Stimulated activated CD4-positive, alpha-beta T cell treated with anti-CD3 and anti-CD28 coated beads, Interleukin-12 subunit alpha, Interleukin-12 subunit beta, amount 100 ng/mL, for 24 hours (primary cell): ENCODE results near the gene EIF4E2.
"Not testable (repeated sequence)": the region's sequence is repeated elsewhere in the genome, so short reads cannot be mapped to it uniquely, and the experiment has no call there.

Experiments
- DNase-seq, 2 experiments: peaks; one replicate each; pipeline ENCODE4 v3.0.0-alpha.2; 2020; ENCODE audit warnings: low read depth in 2 of 2

Gene EIF4E2

DNA sequence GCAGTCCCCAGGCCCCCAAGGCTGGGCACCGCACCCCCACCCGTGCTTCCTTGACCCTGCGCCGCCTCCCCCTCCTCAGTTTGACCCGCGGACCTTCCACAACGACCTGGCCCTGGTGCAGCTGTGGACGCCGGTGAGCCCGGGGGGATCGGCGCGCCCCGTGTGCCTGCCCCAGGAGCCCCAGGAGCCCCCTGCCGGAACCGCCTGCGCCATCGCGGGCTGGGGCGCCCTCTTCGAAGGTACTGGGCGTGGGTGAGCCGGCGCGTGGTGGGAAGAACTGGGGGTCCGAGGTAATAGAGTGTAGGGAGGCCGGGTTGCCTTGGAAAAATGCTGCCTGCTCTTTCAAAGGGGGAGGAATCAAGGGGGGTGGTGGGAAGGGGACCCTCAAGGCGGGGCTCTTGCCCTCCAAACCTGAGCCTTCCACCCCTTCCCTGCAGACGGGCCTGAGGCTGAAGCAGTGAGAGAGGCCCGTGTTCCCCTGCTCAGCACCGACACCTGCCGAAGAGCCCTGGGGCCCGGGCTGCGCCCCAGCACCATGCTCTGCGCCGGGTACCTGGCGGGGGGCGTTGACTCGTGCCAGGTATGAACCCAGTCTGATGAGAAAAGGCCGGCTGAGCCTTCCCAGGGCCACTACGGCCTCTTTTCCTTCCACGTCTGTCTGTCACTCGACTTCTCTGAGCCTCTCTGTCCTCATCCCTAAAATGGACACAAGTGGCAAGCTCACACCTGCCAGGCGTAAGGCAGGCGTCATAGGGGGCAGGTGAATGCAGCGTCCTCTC, 27.7 kb upstream of the EIF4E2 start:
- DNase-seq: no peak

GRCh38 chr2:232523402-232523681, 27.1 kb upstream of the EIF4E2 start:
- DNase-seq: no peak

- peak in 1 of 2 experiments; percentile 43 for DNase-seq
Observed at GRCh38 chr2:232523682-232524597, 26.5 kb upstream of the EIF4E2 start.

DNA sequence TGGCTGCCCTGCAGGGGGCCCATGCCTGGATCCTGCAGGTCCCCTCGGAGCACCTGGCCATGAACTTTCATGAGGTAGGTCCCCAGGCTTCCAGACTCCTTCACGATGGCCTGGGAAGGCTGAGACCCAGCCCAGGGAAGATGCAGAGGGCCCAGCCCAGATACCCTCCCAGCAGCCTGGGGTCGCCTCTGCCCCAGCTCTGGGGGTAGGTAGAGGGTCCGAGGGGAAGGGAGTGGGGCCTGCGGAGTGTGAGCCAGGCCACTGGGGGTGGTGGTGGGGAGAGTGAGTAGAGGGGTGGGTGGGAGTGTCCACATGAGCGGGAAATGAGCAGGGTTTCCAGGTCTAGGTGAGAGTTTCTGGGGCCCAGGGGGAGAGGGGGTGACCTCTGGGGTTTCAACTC, 25.7 kb upstream of the EIF4E2 start:
- no peak for DNase-seq

GRCh38 chr2:232525199-232525598, 25.3 kb upstream of the EIF4E2 start:
- DNase-seq: no peak

DNA sequence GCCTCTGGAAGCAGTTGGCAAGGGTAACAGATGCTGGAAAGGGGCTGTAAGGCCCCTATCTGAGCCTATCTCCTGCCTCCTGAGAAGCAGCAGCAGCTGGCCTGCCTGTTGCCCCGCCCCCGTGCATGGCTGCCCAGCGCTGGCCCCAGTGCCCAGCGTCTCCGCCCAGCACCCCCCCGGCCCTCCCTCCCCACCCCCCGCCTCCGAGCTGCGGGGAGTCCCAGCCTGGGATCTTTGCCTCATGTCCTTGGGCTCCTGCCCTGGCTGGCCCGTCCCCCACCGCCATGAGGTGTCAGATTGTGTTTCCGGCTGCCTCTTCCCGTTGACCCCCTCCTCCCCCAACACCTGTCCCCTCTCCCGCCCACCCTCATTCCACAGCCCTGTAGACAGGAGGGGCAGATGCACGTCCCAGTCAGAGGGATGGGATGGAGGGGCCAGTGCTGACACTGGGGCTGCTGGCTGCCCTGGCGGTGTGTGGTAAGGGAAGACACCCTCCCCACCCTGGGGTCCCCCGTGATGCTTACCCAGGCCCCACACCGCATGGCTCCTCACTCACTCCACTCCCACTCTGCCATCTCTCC, 24.6 kb upstream of the EIF4E2 start, which contains the start of gene CHRND:
Gene CHRND (plus strand): TSS at position 370 of the 581 bp plus-strand sequence. CDS start 56 bp downstream, at position 426.
- DNase-seq: no peak

DNA sequence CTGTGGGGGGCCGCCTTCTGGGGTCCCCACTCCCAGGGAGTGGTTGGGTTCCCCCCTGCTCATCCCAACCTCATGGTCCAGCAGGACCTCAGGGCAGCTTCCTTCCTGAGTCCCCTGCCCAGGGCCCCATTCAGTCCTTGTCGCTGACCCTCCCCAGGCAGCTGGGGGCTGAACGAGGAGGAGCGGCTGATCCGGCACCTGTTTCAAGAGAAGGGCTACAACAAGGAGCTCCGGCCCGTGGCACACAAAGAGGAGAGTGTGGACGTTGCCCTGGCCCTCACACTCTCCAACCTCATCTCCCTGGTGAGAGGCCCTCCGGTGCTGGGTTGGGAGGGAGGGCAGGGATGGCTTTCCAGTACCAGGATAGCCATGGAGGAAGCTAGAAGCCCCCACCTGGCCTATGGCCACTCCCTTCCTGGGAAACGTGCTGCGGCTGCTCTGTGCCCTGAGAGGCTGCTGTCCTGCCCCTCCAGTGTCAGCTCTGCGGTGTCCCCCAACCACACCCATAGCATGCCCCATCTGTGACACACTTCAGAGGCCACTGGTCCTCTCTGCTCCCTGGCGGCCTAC, 24.0 kb upstream of the EIF4E2 start:
- no peak for DNase-seq

- no peak for DNase-seq
Observed at GRCh38 chr2:232527905-232528470, 22.5 kb upstream of the EIF4E2 start.

DNA sequence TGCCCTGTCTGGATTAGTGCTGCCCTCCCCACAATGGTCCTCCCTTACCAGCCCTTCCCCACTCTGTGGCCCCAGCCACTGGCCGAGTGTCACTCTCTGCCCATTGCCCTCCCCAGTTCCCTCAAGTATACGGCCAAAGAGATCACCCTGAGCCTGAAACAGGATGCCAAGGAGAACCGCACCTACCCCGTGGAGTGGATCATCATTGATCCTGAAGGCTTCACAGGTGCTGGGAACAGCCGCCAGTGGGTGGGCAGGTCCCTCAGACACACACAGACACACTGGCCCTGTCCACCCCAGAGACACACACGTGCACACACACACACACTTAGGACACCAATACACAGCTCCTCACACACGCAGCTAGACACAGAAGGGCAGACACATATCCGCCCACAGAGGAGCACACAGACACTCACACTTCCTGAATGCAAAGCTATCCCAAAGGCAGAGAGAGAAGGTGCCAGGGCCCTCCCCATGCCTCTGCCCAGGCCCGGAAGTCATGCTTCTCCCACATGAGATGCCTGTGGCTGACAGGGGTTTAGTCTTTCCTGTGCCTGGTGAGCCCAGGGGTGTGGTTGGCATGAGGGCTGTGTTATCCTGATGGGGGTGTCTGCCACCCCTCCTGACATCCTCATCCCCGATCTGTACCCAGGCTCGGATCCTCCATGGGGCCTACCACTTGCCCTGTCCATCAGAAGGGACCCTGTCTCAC, 21.6 kb upstream of the EIF4E2 start:
- no peak for DNase-seq

- DNase-seq: no peak
Observed at GRCh38 chr2:232529806-232530547, 20.5 kb upstream of the EIF4E2 start.

GRCh38 chr2:232530626-232531260, 19.7 kb upstream of the EIF4E2 start:
- DNase-seq: no peak

DNA sequence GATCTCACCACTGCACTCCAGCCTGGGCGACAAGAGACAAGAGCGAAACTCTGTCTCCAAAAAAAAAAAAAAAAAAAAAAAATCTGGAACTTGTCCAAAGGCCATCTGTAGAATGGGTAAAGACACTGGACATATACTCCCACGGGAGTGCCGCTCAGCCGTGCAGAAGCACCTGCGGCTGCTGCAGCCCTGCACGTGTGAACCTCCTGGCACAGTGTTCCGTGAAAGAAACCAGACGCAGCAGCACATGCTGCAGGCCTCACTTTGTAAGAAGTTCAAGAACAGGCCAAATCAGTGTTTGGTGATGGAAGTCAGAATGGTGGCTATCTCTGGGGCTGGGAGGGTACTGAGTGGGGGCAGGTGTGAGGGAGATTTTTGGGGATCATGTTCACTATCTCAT, 18.1 kb upstream of the EIF4E2 start:
- DNase-seq: no peak

DNA sequence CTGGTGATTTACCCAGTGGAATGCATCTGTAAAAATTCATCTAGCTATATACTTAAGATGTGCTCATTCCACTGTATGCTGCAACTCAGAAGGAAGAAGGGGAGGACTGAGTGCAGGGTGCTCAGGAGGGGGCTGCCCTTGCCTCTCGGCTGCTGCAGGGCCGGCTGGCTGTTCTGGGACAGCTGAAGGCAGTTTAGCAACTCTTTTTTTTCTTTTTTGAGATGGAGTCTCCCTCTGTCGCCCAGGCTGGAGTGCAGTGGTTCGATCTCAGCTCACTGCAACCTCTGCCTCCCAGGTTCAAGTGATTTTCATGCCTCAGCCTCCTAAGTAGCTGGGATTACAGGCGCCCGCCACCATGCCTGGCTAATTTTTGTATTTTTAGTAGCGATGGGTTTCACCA, 17.7 kb upstream of the EIF4E2 start:
- DNase-seq: not testable (repeated sequence)

GRCh38 chr2:232533944-232534710, 16.4 kb upstream of the EIF4E2 start:
- DNase-seq: no peak

GRCh38 chr2:232534940-232535651, 15.4 kb upstream of the EIF4E2 start:
- no peak for DNase-seq

DNA sequence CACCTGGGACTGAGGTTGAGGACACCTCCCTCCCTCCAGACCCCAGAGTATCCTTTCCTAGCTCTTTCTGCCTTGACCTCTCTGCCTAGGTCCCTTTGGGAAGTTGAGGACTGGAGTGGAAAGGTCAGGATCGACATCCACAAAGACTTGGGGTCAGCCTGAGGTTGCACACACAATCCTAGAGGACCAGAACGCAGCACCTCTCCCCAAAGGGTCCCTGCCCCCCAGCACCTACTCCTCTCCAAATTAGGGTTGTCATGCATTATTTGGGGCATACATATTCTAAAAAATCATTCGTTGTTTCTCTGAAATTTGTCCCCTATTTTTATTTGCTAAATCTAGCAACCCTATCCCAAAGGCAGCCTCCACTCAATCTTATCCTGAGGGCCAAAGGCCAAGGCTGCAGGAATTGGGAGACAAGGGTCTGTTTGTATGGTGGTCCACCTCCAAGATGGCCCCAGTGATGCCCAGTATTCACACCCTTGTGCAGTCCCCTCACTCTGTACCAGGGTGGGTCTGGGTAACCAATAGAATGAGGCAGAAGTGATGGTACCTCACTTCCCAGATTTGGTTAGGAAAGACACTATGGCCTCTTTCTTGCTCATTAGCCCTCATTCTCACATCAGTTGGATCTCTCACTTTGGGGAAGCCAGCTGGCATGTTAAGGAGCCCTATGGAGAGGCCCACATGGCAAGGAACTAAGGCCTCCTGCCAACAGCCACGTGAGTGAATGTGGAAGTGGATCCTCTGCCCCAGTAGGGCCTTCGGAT, 14.5 kb upstream of the EIF4E2 start:
- DNase-seq: no peak

- DNase-seq: no peak
Observed at GRCh38 chr2:232537079-232537478, 13.4 kb upstream of the EIF4E2 start.

- no peak for DNase-seq
Observed at GRCh38 chr2:232537499-232537898, 13.0 kb upstream of the EIF4E2 start.
